NB4 (cell line): ENCODE data around the gene BCOR.

ENCODE experiments used
- DNase-seq: peaks from one replicate; pipeline ENCODE4 v3.0.0; 2010; ENCODE audit warnings: low read depth
- H3K4me3 ChIP-seq: one replicate; pipeline ENCODE4 v1.5.1; 2011; ENCODE audit warnings: mild to moderate bottlenecking, low read depth, low read length, moderate library complexity
- CTCF ChIP-seq: IDR thresholded peaks from one replicate; pipeline ENCODE4 v1.5.1; 2012; ENCODE audit warnings: low read depth, low read length
- MAX ChIP-seq: IDR thresholded peaks from 2 replicates; pipeline ENCODE4 v1.6.1; 2011; ENCODE audit warnings: low read depth, low read length
- MYC ChIP-seq: IDR thresholded peaks from 2 replicates; pipeline ENCODE4 v1.6.1; 2011; ENCODE audit warnings: low read depth, low read length
- POLR2A ChIP-seq: IDR thresholded peaks from 2 replicates; pipeline ENCODE4 v1.6.1; 2011; ENCODE audit warnings: mild to moderate bottlenecking; ENCODE audit not compliant: insufficient read length; ENCODE audit errors: extremely low read depth

The BCOR gene

GRCh38 chrX:40004921-40005291, 92.9 kb downstream of the BCOR start:
- no peak for DNase-seq
- no peak overlapping the region for H3K4me3 ChIP-seq

GRCh38 chrX:40004246-40004535, 93.6 kb downstream of the BCOR start:
- no peak for DNase-seq
- no peak for TF ChIP-seq MAX
- TF ChIP-seq CTCF, result no peak
- H3K4me3 ChIP-seq, result no peak overlapping the region

More at GRCh38 chrX:40004921-40005291, 92.9 kb downstream of the BCOR start:
- no peak for TF ChIP-seq MAX
- TF ChIP-seq CTCF, result no peak
- TF ChIP-seq MYC, result no peak
- TF ChIP-seq POLR2A, result no peak

- no peak for DNase-seq
- no peak overlapping the region for H3K4me3 ChIP-seq
- TF ChIP-seq CTCF (no peak), MAX (no peak), POLR2A (no peak), MYC (no peak)
Measured at GRCh38 chrX:40003428-40004245, 94.1 kb downstream of the BCOR start.

GRCh38 chrX:40003071-40003427, 94.7 kb downstream of the BCOR start:
- no peak for DNase-seq
- TF ChIP-seq MYC, result no peak
- no peak for TF ChIP-seq POLR2A
- TF ChIP-seq MAX, result no peak
- no peak for TF ChIP-seq CTCF
- no peak overlapping the region for H3K4me3 ChIP-seq
